ENCODE data around the gene RHEB. TPM values are rescaled to one million over a fixed set of nuclear protein-coding genes. Genes with fewer than 3 reads are reported as not detected.

RHEB gene
- total RNA-seq, 1 donor from 2014 or later: 95.2 TPM

- no peak for DNase-seq (ENCODE audit: low spot score)
Measured at GRCh38 chr7:151504715-151505326, 14.9 kb downstream of the RHEB start.

GRCh38 chr7:151503902-151504714, 15.6 kb downstream of the RHEB start:
- DNase-seq (ENCODE audit: low spot score): no peak

GRCh38 chr7:151501676-151502075, 18.0 kb downstream of the RHEB start:
- DNase-seq (ENCODE audit: low spot score): no peak

GRCh38 chr7:151498495-151498894, 21.2 kb downstream of the RHEB start:
- DNase-seq (ENCODE audit: low spot score): no peak

GRCh38 chr7:151497306-151497871, 22.3 kb downstream of the RHEB start:
- no peak for DNase-seq (ENCODE audit: low spot score)

- DNase-seq (ENCODE audit: low spot score): no peak
Measured at GRCh38 chr7:151495360-151495759, 24.3 kb downstream of the RHEB start.

- no peak for DNase-seq (ENCODE audit: low spot score)
Measured at GRCh38 chr7:151494298-151495284, 25.1 kb downstream of the RHEB start.

GRCh38 chr7:151493083-151493482, 26.6 kb downstream of the RHEB start:
- DNase-seq (ENCODE audit: low spot score): no peak

- DNase-seq (ENCODE audit: low spot score): no peak
Measured at GRCh38 chr7:151491859-151492258, 27.8 kb downstream of the RHEB start.

- no peak for DNase-seq (ENCODE audit: low spot score)
Measured at GRCh38 chr7:151490456-151491105, 29.1 kb downstream of the RHEB start.

GRCh38 chr7:151489498-151489897, 30.2 kb downstream of the RHEB start:
- no peak for DNase-seq (ENCODE audit: low spot score)

- DNase-seq (ENCODE audit: low spot score): no peak
Measured at GRCh38 chr7:151488096-151488495, 31.6 kb downstream of the RHEB start.

- no peak for DNase-seq (ENCODE audit: low spot score)
Measured at GRCh38 chr7:151487228-151487627, 32.5 kb downstream of the RHEB start.

GRCh38 chr7:151486074-151486473, 33.6 kb downstream of the RHEB start:
- no peak for DNase-seq (ENCODE audit: low spot score)

GRCh38 chr7:151484971-151485707, 34.6 kb downstream of the RHEB start:
- DNase-seq (ENCODE audit: low spot score): no peak

GRCh38 chr7:151483711-151483983, 36.0 kb downstream of the RHEB start:
- no peak for DNase-seq (ENCODE audit: low spot score)

- no peak for DNase-seq (ENCODE audit: low spot score)
Measured at GRCh38 chr7:151482883-151483710, 36.6 kb downstream of the RHEB start.

GRCh38 chr7:151481650-151482505, 37.8 kb downstream of the RHEB start:
- no peak for DNase-seq (ENCODE audit: low spot score)

- DNase-seq (ENCODE audit: low spot score): no peak
Measured at GRCh38 chr7:151477867-151478266, 41.8 kb downstream of the RHEB start.
